ENCODE measurements around the gene DCUN1D2.

Gene DCUN1D2

GRCh38 chr13:113423520-113424163, 66.9 kb downstream of the DCUN1D2 start:
- DNase-seq (ENCODE audit: low spot score) = no peak

- no peak for DNase-seq (ENCODE audit: low spot score)
Observed at GRCh38 chr13:113422807-113423519, 67.5 kb downstream of the DCUN1D2 start.

- no peak for DNase-seq (ENCODE audit: low spot score)
Observed at GRCh38 chr13:113421673-113422270, 68.7 kb downstream of the DCUN1D2 start.

- DNase-seq (ENCODE audit: low spot score) = no peak
Observed at GRCh38 chr13:113420833-113421600, 69.5 kb downstream of the DCUN1D2 start.

GRCh38 chr13:113420232-113420631, 70.3 kb downstream of the DCUN1D2 start:
- no peak for DNase-seq (ENCODE audit: low spot score)

GRCh38 chr13:113419531-113420193, 70.8 kb downstream of the DCUN1D2 start:
- DNase-seq (ENCODE audit: low spot score) = no peak

- DNase-seq (ENCODE audit: low spot score) = no peak
Observed at GRCh38 chr13:113418722-113419049, 71.8 kb downstream of the DCUN1D2 start.

GRCh38 chr13:113417836-113418721, 72.4 kb downstream of the DCUN1D2 start:
- DNase-seq (ENCODE audit: low spot score) = no peak

GRCh38 chr13:113417008-113417751, 73.3 kb downstream of the DCUN1D2 start:
- DNase-seq (ENCODE audit: low spot score) = no peak

GRCh38 chr13:113415825-113416224, 74.7 kb downstream of the DCUN1D2 start:
- no peak for DNase-seq (ENCODE audit: low spot score)

- DNase-seq (ENCODE audit: low spot score) = no peak
Observed at GRCh38 chr13:113415032-113415431, 75.5 kb downstream of the DCUN1D2 start.

GRCh38 chr13:113414335-113414734, 76.2 kb downstream of the DCUN1D2 start:
- no peak for DNase-seq (ENCODE audit: low spot score)

GRCh38 chr13:113413898-113414282, 76.6 kb downstream of the DCUN1D2 start:
- no peak for DNase-seq (ENCODE audit: low spot score)

GRCh38 chr13:113413178-113413897, 77.2 kb downstream of the DCUN1D2 start:
- no peak for DNase-seq (ENCODE audit: low spot score)

GRCh38 chr13:113412440-113412839, 78.1 kb downstream of the DCUN1D2 start:
- no peak for DNase-seq (ENCODE audit: low spot score)

- peak; percentile 93 for DNase-seq (ENCODE audit: low spot score)
Observed at GRCh38 chr13:113411216-113412023, 79.1 kb downstream of the DCUN1D2 start.

GRCh38 chr13:113410472-113411201, 79.9 kb downstream of the DCUN1D2 start:
- DNase-seq (ENCODE audit: low spot score) = peak; percentile 97

GRCh38 chr13:113408562-113408961, 81.9 kb downstream of the DCUN1D2 start:
- no peak for DNase-seq (ENCODE audit: low spot score)

Measured in kidney tubule cell (primary cell).